Sigmoid colon (tissue), 4 donors: ENCODE results near the gene EPB41L4B.

Experiments used
- CTCF ChIP-seq, 4 experiments: fragments of 450-650 bp in 3 of 4; fragments of 200-600 bp in 1 of 4; IDR thresholded peaks; one replicate each; pipeline ENCODE4 v1.5.1; 2016 to 2019; ENCODE audit warnings: antibody characterized with exemption in 4 of 4, mild to moderate bottlenecking in 3 of 4, moderate library complexity in 2 of 4
- POLR2AphosphoS5 ChIP-seq, 4 donors: sonication (generic); formaldehyde crosslinking; IDR thresholded peaks; one replicate each; pipeline ENCODE4 v1.6.1; 2017; ENCODE audit warnings: antibody characterized with exemption in 4 of 4

- TF ChIP-seq CTCF (IDR thresholded peaks at IDR 0.05) (no peak), POLR2AphosphoS5 (IDR thresholded peaks at IDR 0.05) (no peak)
Measured at GRCh38 chr9:109149722-109150121, 171.1 kb downstream of the EPB41L4B start.
